K562 (cell line): ENCODE measurements around the gene PTPN13. TPM values are rescaled to one million over a fixed set of nuclear protein-coding genes. Genes with fewer than 3 reads are reported as not detected.

ENCODE experiments used
- ATAC-seq: fragments of 200-7000 bp; cut with Tn5 transposase; 3 replicates; pipeline ENCODE4 v1.9.1; 2020; ENCODE audit warnings: moderate library complexity
- BruUV-seq: library from RNA; stranded (reverse); fragments of 400-500 nt; replicated peaks from 2 replicates; lab custom pipeline; 2021; lab: Mats Ljungman, UMichigan
- CTCF ChIA-PET: fragments of 300-600 bp; formaldehyde crosslinking; extraction: SDS; loops from one replicate; lab custom pipeline; 2021; ENCODE audit warnings: low intra/inter-chr PET ratio; lab: Yijun Ruan, JAX
- POLR2A ChIA-PET: fragments of 300-600, 350-650 bp; sonication (Branson Sonifier 250); formaldehyde crosslinking; extraction: SDS; loops from one replicate; lab custom pipeline; 2021; ENCODE audit warnings: antibody characterized with exemption, inconsistent platforms; lab: Yijun Ruan, JAX
- DNase-seq, 4 experiments: peaks; one replicate each; pipeline versions ENCODE4 v3.0.0 to v3.0.0-alpha.2; 2011 to 2018; ENCODE audit warnings: low spot score in 3 of 4, mixed read lengths in 3 of 4; ENCODE audit errors: extremely low read depth in 1 of 4
- FAIRE-seq: peaks from 2 replicates; lab custom pipeline; 2011; peaks lifted over from hg19 to GRCh38; lab: Jason Lieb, UNC
- H2AFZ ChIP-seq: 2 replicates; pipeline ENCODE4 v1.6.0; 2011; ENCODE audit warnings: low read depth, low read length, control low read depth, inconsistent platforms
- H3K27ac ChIP-seq: fragments of 200-600 bp; 3 replicates; pipeline ENCODE4 v1.8.0; 2011; ENCODE audit warnings: low read depth, mild to moderate bottlenecking, control low read depth, inconsistent platforms, low read length, moderate library complexity, mixed read lengths; ENCODE audit errors: extremely low read depth
- H3K27me3 ChIP-seq, 2 experiments: fragments of 300-600 bp in 1 of 2; 2 replicates in 1 of 2; 3 replicates in 1 of 2; pipeline versions ENCODE4 v1.6.0 to v1.8.0; 2011; ENCODE audit warnings: inconsistent platforms in 2 of 2, low read length in 2 of 2, mild to moderate bottlenecking in 1 of 2, mixed read lengths in 1 of 2, moderate library complexity in 1 of 2; ENCODE audit not compliant: control insufficient read depth in 2 of 2, insufficient read depth in 2 of 2
- H3K36me3 ChIP-seq: fragments of 300-600 bp; 3 replicates; pipeline ENCODE4 v1.8.0; 2011; ENCODE audit warnings: mild to moderate bottlenecking, low read length, inconsistent platforms; ENCODE audit not compliant: control insufficient read depth, insufficient read depth
- H3K4me1 ChIP-seq, 2 experiments: fragments of 200-600 bp in 1 of 2; replicated peaks in 1 of 2; 2 replicates in 1 of 2; 3 replicates in 1 of 2; pipeline versions ENCODE4 v1.5.1 to v1.8.0; 2011; ENCODE audit warnings: inconsistent platforms in 2 of 2, low read length in 2 of 2, mild to moderate bottlenecking in 1 of 2, mixed read lengths in 1 of 2, moderate library complexity in 1 of 2; ENCODE audit not compliant: control insufficient read depth in 2 of 2, insufficient read depth in 2 of 2
- H3K4me2 ChIP-seq: 2 replicates; pipeline ENCODE4 v1.6.1; 2011; ENCODE audit warnings: low read length, control low read depth, inconsistent platforms, mixed read lengths; ENCODE audit not compliant: insufficient read depth
- H3K4me3 ChIP-seq: fragments of 200-600 bp; sonication (generic), shearing (Covaris generic); 2 replicates; pipeline ENCODE4 v1.5.1; 2016; ENCODE audit warnings: control low read depth, inconsistent platforms
- H3K79me2 ChIP-seq: fragments of 200-600 bp; 3 replicates; pipeline ENCODE4 v1.8.0; 2011; ENCODE audit warnings: low read length, inconsistent platforms; ENCODE audit not compliant: control insufficient read depth, insufficient read depth
- H3K9ac ChIP-seq, 2 experiments: 2 replicates each; pipeline versions ENCODE4 v1.6.0 to v1.6.1; 2011; ENCODE audit warnings: low read depth in 2 of 2, low read length in 2 of 2, control low read depth in 1 of 2, inconsistent platforms in 1 of 2, mild to moderate bottlenecking in 1 of 2, mixed read lengths in 1 of 2; ENCODE audit not compliant: insufficient read depth in 1 of 2
- H3K9me1 ChIP-seq: one replicate; pipeline ENCODE4 v1.6.0; 2011; ENCODE audit warnings: inconsistent platforms, mild to moderate bottlenecking, low read length, moderate library complexity; ENCODE audit not compliant: control insufficient read depth, insufficient read depth
- H3K9me3 ChIP-seq: replicated peaks from 2 replicates; pipeline ENCODE4 v1.5.1; 2011; ENCODE audit warnings: low read depth, low read length, inconsistent platforms; ENCODE audit not compliant: control insufficient read depth, insufficient read depth
- H4K20me1 ChIP-seq: replicated peaks from 2 replicates; pipeline ENCODE4 v1.6.1; 2011; ENCODE audit warnings: low read length, inconsistent platforms, mixed read lengths; ENCODE audit not compliant: control insufficient read depth, insufficient read depth
- CUX1 ChIP-seq: fragments of 200-800 bp; sonication (Bioruptor generic); IDR thresholded peaks from 2 replicates; pipeline ENCODE4 v1.6.1; 2016; ENCODE audit warnings: missing genetic modification characterization, missing compliant biosample characterization
- REST ChIP-seq, 2 experiments: fragments of 450-650 bp; formaldehyde crosslinking in 1 of 2; IDR thresholded peaks; 2 replicates each; pipeline versions ENCODE4 v1.4.0 to v1.6.1; 2014 to 2020; ENCODE audit warnings: mild to moderate bottlenecking in 2 of 2, borderline replicate concordance in 1 of 2, low read depth in 1 of 2
- ZFP36 ChIP-seq: fragments of 150-350 bp; IDR thresholded peaks from 2 replicates; pipeline ENCODE4 v1.6.1; 2018; ENCODE audit warnings: low read length, low read depth; ENCODE audit not compliant: partially characterized antibody
- ZNF444 ChIP-seq: fragments of 250-450 bp; sonication (Bioruptor Pico); IDR thresholded peaks from 2 replicates; pipeline ENCODE4 v1.4.0; 2020; ENCODE audit warnings: mild to moderate bottlenecking, moderate library complexity
- WGBS: fragments of 100-300 bp; shearing (Covaris generic); methylation state at CpG from one replicate; pipeline ENCODE4 v1.1.6; 2016; ENCODE audit warnings: low coverage, mixed read lengths; ENCODE audit not compliant: insufficient coverage; ENCODE audit errors: missing lambda C conversion rate; 5-methylcytosine and 5-hydroxymethylcytosine counted together
- in situ Hi-C: fragments of 300-500 bp; cut with MboI; formaldehyde crosslinking; loops from 4 replicates; pipeline ENCODE4 v1.15.0; 2018; ENCODE audit warnings: inconsistent platforms, mixed read lengths
- intact Hi-C: fragments of 100-400 bp; cut with micrococcal nuclease; formaldehyde crosslinking; loops from 2 replicates; pipeline ENCODE4 v1.14.2; 2022
- polyA plus RNA-seq, 8 experiments: library from polyadenylated mRNA; depleted of rRNA in 4 of 8; stranded (reverse) in 5 of 8; unstranded in 3 of 8; fragments of >200 nt; fragmentation: Nextera tagmentation in 2 of 8; fragmentation: Illumina TruSeq in 1 of 8; extraction: Ambion mirVana in 2 of 8; extraction: Trizol in 1 of 8; gene quantifications; 2 replicates each; pipeline versions ENCODE4 v1.2.1 to v1.2.3, GENCODE V29; 2011 to 2014; ENCODE audit warnings: inconsistent platforms in 1 of 8, missing spikeins in 1 of 8
- total RNA-seq, 7 experiments: library from RNA; depleted of rRNA in 6 of 7; stranded (reverse); fragments of >200 nt in 6 of 7; fragmentation: Illumina TruSeq in 2 of 7; extraction: Trizol in 2 of 7; gene quantifications; 2 replicates each; pipeline versions ENCODE4 v1.2.1 to v1.2.3, GENCODE V29; 2011 to 2021; ENCODE audit warnings: low replicate concordance in 1 of 7
- TF ChIP-seq, protein P1 (sequence below): sonication (generic); formaldehyde crosslinking; IDR thresholded peaks from 2 replicates; pipeline ENCODE4 v1.8.0; 2022; ENCODE audit warnings: mild to moderate bottlenecking, missing genetic modification reagents

Gene PTPN13
- total and polyA plus RNA-seq, 9 of the 15 experiments (the other 6 are each of a cell fraction or from before 2014, with no cell fraction given): 0.33 TPM; not detected in 8

- TF ChIP-seq REST (IDR thresholded peaks at IDR 0.05; ENCODE audit: borderline replicate concordance) (no peak), REST (CRISPR knock-in tag; IDR thresholded peaks at IDR 0.05; ENCODE audit: low read depth) (no peak), ZFP36 (no peak)
Observed at GRCh38 chr4:86661418-86661817, 67.3 kb downstream of the PTPN13 start (continued).

- no peaks in the 10 kb centered on the region for H3K79me2 ChIP-seq
- no TSS peak for BruUV-seq
- no peak overlapping the region for H3K9ac ChIP-seq
- H2AFZ ChIP-seq: no peak overlapping the region
- no peaks in the 10 kb centered on the region for H3K27me3 ChIP-seq
- no peak overlapping the region for H3K4me2 ChIP-seq
- no peak for DNase-seq
- ATAC-seq: no peak
- in situ Hi-C loops: no loop called here
- 0% methylated on average over 1 of the region's 1 CpG for WGBS
- no peak for FAIRE-seq
- H3K27ac ChIP-seq: no peak overlapping the region
- intact Hi-C loops: no loop called here
- ChIA-PET CTCF (no interaction called here), POLR2A (no interaction called here)
- H3K9me3 ChIP-seq: no peaks in the 10 kb centered on the region
- H3K36me3 ChIP-seq: no peaks in the 10 kb centered on the region
- no peak overlapping the region for H3K4me3 ChIP-seq
- H3K4me1 ChIP-seq: no peaks in the 10 kb centered on the region
- H4K20me1 ChIP-seq: no peaks in the 10 kb centered on the region
- H3K9me1 ChIP-seq: no peaks in the 10 kb centered on the region
- TF ChIP-seq CUX1 (CRISPR knock-in tag) (no peak), ZNF444 (no peak)
- TF ChIP-seq, protein P1, sequence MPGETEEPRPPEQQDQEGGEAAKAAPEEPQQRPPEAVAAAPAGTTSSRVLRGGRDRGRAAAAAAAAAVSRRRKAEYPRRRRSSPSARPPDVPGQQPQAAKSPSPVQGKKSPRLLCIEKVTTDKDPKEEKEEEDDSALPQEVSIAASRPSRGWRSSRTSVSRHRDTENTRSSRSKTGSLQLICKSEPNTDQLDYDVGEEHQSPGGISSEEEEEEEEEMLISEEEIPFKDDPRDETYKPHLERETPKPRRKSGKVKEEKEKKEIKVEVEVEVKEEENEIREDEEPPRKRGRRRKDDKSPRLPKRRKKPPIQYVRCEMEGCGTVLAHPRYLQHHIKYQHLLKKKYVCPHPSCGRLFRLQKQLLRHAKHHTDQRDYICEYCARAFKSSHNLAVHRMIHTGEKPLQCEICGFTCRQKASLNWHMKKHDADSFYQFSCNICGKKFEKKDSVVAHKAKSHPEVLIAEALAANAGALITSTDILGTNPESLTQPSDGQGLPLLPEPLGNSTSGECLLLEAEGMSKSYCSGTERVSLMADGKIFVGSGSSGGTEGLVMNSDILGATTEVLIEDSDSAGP (CRISPR knock-in tag): no peak
Observed at GRCh38 chr4:86664959-86665358, 70.8 kb downstream of the PTPN13 start.
